SJSA1 (cell line): ENCODE data around the gene SSMEM1. TPM values are rescaled to one million over a fixed set of nuclear protein-coding genes. Genes with fewer than 3 reads are reported as not detected.

Source experiments
- DNase-seq, 2 experiments: peaks; one replicate each; pipeline ENCODE4 v3.0.0-alpha.2; 2015 to 2020; ENCODE audit warnings: low spot score in 2 of 2, low read depth in 1 of 2
- H3K27ac ChIP-seq: fragments of 250-450 bp; sonication (Bioruptor Pico); 2 replicates; pipeline ENCODE4 v1.5.1; 2020; ENCODE audit warnings: mild to moderate bottlenecking, moderate library complexity
- H3K27me3 ChIP-seq: fragments of 250-450 bp; sonication (Bioruptor Pico); replicated peaks from 2 replicates; pipeline ENCODE4 v1.5.1; 2020; ENCODE audit warnings: mild to moderate bottlenecking, moderate library complexity
- H3K36me3 ChIP-seq: fragments of 250-450 bp; sonication (Bioruptor Pico); 2 replicates; pipeline ENCODE4 v1.5.1; 2020; ENCODE audit warnings: mild to moderate bottlenecking
- H3K4me1 ChIP-seq: fragments of 250-450 bp; sonication (Bioruptor Pico); replicated peaks from 2 replicates; pipeline ENCODE4 v1.6.1; 2021; ENCODE audit warnings: mild to moderate bottlenecking
- H3K4me3 ChIP-seq: fragments of 250-450 bp; sonication (Bioruptor Pico); 2 replicates; pipeline ENCODE4 v1.5.1; 2020; ENCODE audit warnings: mild to moderate bottlenecking
- H3K9me3 ChIP-seq: fragments of 250-450 bp; sonication (Bioruptor Pico); replicated peaks from 2 replicates; pipeline ENCODE4 v1.5.1; 2020; ENCODE audit warnings: mild to moderate bottlenecking
- total RNA-seq: library from RNA; depleted of rRNA; stranded (reverse); fragments of >200 nt; shearing (Covaris generic); gene quantifications from 2 replicates; pipeline ENCODE4 v1.2.3, GENCODE V29; 2014

SSMEM1 gene
- total RNA-seq, 1 experiment from 2014 or later: not detected

DNA sequence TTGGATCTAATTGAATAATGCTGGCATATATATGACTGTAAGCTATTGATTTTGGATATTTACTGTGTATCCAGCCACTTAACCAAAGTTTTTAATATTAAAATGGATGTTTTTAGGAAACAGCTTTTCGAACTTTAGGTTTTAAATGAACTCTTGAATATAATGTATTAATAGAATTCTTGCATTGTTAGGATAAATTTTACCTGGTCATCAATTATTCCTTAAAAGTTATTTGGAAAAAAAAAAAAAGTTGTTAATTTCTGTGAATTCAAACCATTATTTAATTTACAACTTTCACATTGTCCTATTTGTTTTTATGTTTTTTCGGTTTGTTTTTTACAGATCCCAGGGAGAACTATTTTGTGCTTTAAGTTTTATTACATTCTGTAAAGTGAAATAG is 12.3 kb upstream of the SSMEM1 start:
- Histone ChIP-seq H3K36me3 (peaks cover 40% of the 10 kb centered on the region), H3K4me1 (no peaks in the 10 kb centered on the region), H3K4me3 (no peak overlapping the region), H3K27ac (no peak overlapping the region), H3K9me3 (no peaks in the 10 kb centered on the region), H3K27me3 (no peaks in the 10 kb centered on the region)
- DNase-seq: no peak

DNA sequence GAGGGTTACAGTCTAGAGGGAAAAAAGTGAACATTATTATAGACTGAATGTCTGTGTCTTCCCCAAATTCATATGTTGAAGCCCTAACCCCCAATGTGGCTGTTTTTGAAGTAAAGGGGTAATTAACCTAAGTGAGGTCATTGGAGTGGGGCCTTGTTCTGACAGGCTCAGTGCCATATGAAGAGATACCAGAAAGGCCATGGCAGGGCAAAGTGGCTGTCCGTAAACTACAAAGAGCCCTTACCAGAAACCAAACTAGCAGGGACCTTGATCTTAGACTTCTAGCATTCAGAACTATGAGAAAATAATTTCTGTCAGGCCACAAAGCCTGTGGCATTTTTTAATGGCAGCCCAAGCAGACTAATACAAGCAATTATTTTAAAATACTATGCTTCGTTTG is 11.2 kb upstream of the SSMEM1 start:
- Histone ChIP-seq H3K36me3 (peaks cover 43% of the 10 kb centered on the region), H3K4me3 (no peak overlapping the region), H3K4me1 (no peaks in the 10 kb centered on the region), H3K27ac (no peak overlapping the region), H3K9me3 (no peaks in the 10 kb centered on the region), H3K27me3 (no peaks in the 10 kb centered on the region)
- no peak for DNase-seq

DNA sequence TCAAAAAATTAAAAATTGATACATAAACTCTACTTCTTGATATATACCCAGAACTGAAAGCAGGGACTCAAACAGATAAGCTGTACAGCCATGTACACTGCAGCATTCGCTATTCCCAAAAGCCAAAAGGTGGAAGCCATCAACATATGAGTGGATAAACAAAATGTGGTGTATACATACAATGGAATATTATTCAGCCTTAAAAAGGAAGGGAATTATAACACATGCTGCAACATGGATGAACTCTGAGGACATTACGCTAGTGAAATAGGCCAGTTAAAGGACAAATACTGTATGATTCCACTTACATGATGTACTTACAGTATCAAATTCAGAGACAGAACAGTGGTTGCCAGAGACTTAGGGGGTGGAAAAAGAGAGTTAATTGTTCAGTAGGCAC is 10.6 kb upstream of the SSMEM1 start:
- H3K27ac ChIP-seq: no peak overlapping the region
- H3K4me1 ChIP-seq: no peaks in the 10 kb centered on the region
- DNase-seq: no peak
- no peak overlapping the region for H3K4me3 ChIP-seq
- no peaks in the 10 kb centered on the region for H3K9me3 ChIP-seq
- no peaks in the 10 kb centered on the region for H3K27me3 ChIP-seq
- H3K36me3 ChIP-seq: peaks cover 50% of the 10 kb centered on the region

DNA sequence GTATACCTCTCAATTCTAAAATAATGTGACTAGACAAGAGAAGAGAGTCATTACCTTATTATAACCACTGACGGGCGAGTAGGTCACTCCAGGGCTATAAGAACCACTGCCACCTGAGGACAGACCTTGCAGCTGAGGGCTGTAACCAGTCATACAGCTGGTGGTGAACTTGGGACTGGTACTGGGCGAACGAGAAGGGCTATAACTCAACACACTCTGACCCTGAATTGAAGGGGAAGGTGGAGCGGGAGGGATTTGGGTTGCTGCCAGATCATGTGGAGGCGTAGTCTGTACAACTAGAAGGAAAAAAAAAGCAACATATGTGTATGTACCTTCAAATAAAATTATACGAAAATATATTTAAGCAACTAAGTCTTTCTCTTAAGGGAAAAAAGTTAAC is 5.9 kb upstream of the SSMEM1 start:
- Histone ChIP-seq H3K9me3 (no peaks in the 10 kb centered on the region), H3K27me3 (no peaks in the 10 kb centered on the region), H3K27ac (no peak overlapping the region), H3K36me3 (peaks cover 50% of the 10 kb centered on the region), H3K4me3 (no peak overlapping the region), H3K4me1 (peaks cover 4% of the 10 kb centered on the region; the same call in 1 of the 2 replicates)
- DNase-seq: no peak

DNA sequence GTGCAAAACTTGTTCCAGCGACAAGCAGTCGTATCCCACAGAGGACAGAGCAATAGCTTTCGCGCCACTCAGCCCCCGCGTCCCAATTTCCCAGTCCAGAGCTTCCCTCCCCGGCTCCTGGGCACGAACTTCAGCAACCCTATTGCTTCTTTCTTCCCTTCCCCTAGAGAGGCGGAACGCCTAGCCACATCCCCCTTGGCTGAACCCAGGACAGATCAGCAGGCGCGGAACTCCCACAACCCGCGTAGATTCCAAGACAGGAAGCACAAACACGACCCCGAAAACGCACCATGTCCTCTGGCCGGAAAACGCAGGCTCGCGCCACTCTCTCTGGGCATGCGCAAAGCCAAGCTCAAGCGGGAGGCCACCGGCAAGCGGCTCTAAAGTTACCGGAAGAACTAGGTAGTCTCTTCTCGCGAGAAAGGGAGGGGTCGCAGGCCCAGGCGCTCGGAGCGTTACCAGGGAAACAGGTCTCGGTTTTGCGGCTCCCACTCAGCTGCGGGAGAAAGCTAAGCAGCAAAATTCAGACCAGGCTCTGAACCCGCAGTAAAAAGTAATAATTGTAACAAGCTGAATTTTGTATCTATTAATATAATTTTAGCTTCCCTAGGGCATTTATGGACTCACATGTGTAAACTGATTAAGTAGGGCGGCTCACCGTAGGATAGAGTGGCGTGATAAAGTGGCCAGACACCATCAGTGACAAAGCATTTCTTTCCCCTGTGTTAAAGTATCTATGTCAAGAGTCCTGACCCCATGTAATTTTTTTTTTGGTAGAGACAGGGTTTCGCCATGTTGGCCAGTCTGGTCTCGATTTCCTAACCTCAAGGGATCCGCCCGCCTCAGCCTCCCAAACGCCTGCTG is 2.3 kb upstream of the SSMEM1 start, which contains the start of gene TMEM209:
TSS of gene TMEM209 (minus strand) at position 323 of the 864 bp plus-strand sequence. CDS start at position 292, 31 bp downstream.
- Histone ChIP-seq H3K27ac (peak within 1 kb of the TSS; percentile 79), H3K4me3 (peak within 1 kb of the TSS; percentile 56), H3K27me3 (no peaks in the 10 kb centered on the region), H3K36me3 (peaks cover 30% of the 10 kb centered on the region), H3K4me1 (peaks cover 9% of the 10 kb centered on the region), H3K9me3 (no peaks in the 10 kb centered on the region)
- DNase-seq: peak; percentile 95 to 97

DNA sequence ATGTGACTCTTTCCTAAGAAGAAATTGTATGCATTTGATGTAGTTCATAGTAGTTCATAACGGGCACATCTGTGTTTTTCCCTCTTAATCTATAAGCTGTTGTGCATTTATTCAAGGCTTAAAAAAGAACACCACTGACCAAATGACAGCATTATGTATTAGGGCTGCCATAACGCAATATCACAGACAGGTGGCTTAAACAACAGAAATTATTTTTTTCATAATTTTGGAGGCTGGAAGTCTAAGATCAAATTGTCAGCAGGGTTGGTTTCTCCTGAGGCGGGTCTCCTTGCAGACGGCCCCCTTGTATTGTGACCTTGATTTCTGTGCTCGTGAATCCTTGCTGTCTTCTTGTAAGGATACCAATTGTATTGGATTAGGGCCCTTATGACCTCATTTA is 627 bp upstream of the SSMEM1 start:
- Histone ChIP-seq H3K36me3 (peaks cover 20% of the 10 kb centered on the region), H3K9me3 (no peaks in the 10 kb centered on the region), H3K4me1 (peaks cover 14% of the 10 kb centered on the region), H3K27me3 (no peaks in the 10 kb centered on the region), H3K4me3 (no peak overlapping the region), H3K27ac (no peak overlapping the region)
- DNase-seq: no peak

DNA sequence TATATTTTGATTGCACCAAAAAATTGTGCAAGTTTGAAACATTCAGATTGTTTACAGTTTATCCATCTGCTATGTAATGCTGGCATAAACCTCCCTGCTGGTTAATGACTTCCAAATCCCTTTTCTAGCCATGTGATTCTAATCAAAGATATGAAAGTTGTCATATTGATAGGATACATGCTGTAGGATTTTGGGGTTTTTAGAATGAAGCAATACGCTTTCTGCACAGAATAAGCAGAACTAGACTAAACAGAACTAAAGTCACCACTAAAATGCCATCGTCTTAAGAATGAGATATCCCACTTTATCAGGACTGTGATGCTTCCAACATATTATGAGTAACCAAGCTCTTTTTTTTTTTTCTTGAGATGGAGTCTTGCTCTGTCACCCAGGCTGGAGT is 856 bp downstream of the SSMEM1 start:
- no peak overlapping the region for H3K27ac ChIP-seq
- H3K4me1 ChIP-seq: peaks cover 14% of the 10 kb centered on the region
- peaks cover 5% of the 10 kb centered on the region for H3K36me3 ChIP-seq
- DNase-seq: no peak
- no peak overlapping the region for H3K4me3 ChIP-seq
- H3K9me3 ChIP-seq: no peaks in the 10 kb centered on the region
- H3K27me3 ChIP-seq: no peaks in the 10 kb centered on the region

DNA sequence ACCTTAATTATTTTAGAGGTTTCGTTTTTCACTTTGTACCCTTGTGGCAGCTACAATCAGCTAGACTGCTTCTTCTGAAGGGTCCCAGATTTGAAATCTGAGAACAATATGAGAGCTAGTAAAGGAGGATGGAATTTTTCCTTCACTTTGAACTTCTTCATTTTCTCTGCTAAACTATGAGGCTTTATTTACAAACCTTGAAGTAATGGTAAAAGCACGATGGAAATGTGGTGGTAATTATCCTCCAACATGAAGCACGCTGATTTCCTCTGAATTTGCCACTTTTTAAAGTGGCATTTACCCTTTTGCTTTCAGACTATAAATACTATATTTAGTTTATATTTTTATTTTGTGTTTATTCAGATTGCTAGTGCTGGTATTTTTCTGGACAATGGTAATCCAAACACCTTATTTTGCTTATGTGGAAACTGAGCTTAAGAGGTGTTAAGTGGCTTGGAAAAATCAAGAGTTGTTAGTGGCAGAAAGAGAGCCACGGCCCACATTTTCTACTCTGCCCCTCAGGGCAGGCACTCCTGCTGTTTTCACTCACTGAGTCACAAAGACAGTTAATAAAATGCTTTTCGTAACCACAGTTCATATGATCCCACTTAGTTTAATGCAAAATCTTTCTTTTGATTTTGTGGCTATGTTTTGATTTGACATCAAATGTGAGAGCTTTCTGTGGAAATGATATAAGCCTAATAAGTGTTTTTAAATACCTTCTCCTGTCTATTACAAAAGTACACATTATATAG is 2.7 kb downstream of the SSMEM1 start:
- no peaks in the 10 kb centered on the region for H3K9me3 ChIP-seq
- no peak overlapping the region for H3K4me3 ChIP-seq
- H3K27me3 ChIP-seq: no peaks in the 10 kb centered on the region
- H3K4me1 ChIP-seq: peaks cover 10% of the 10 kb centered on the region
- H3K27ac ChIP-seq: peak overlapping the region; percentile 31
- H3K36me3 ChIP-seq: no peaks in the 10 kb centered on the region
- peak in 1 of 2 experiments; percentile 42 for DNase-seq

DNA sequence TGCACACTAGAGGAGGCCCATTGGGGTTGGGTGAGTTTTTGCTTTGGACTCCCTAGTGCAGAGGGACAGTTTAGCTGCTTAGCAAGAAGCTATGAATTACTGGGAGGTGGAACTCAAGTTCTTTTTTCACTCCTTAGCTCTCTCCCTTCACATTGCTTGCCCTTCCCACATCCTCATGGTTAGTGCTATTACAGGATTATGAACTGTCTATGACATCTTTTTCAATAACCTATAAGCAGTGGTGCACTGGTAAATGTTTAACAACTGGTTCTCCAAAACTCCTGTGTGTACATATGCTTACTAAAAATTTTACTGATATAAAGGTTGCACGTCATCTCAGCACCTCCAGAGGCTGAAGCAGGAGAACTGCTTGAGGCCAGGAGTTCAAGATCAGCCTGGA is 6.2 kb downstream of the SSMEM1 start:
- H3K36me3 ChIP-seq: no peaks in the 10 kb centered on the region
- no peaks in the 10 kb centered on the region for H3K27me3 ChIP-seq
- H3K4me3 ChIP-seq: no peak overlapping the region
- H3K4me1 ChIP-seq: peaks cover 10% of the 10 kb centered on the region
- no peak overlapping the region for H3K27ac ChIP-seq
- no peak for DNase-seq
- no peaks in the 10 kb centered on the region for H3K9me3 ChIP-seq

DNA sequence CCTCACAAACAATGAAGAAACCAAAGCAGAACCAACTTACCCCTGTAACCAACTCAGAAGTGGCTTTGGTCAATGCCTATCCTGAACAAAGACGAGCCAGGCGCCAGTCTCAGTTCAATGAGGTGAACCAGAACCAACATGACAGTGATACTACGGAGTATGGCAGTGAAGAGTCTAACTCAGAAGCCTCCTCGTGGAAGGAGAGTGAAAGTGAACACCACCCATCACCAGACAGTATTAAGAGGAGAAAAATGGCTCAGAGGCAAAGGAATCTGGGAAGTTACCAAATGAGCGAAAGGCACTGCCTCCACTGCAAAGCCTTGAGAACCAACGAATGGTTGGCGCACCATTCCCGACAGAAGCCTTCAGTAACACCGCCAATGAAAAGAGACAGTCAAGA is 8.4 kb downstream of the SSMEM1 start:
- DNase-seq: no peak
- H3K36me3 ChIP-seq: no peaks in the 10 kb centered on the region
- no peaks in the 10 kb centered on the region for H3K9me3 ChIP-seq
- H3K4me3 ChIP-seq: no peak overlapping the region
- no peaks in the 10 kb centered on the region for H3K4me1 ChIP-seq
- H3K27me3 ChIP-seq: no peaks in the 10 kb centered on the region
- H3K27ac ChIP-seq: no peak overlapping the region

DNA sequence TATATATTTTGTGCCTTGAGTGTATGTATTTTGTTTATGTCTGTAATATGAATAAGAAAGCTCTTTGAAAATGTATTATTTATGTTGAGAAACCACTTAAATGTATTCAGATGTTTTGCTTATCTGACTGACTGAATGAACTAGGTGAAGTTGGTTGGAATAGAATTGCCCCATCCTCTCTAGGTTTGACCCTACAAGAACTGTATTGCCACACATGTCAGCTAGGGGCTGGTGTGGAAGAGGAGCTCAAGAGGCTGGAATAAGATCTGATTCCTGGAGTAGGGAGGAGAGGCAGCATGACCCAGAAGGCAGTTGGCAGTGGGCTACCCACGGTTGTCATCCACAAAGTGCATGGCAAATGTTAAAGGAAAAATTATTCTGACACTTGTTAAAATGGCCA is 9.1 kb downstream of the SSMEM1 start:
- no peaks in the 10 kb centered on the region for H3K36me3 ChIP-seq
- H3K9me3 ChIP-seq: no peaks in the 10 kb centered on the region
- no peak overlapping the region for H3K27ac ChIP-seq
- DNase-seq: no peak
- H3K4me3 ChIP-seq: no peak overlapping the region
- no peaks in the 10 kb centered on the region for H3K4me1 ChIP-seq
- no peaks in the 10 kb centered on the region for H3K27me3 ChIP-seq

DNA sequence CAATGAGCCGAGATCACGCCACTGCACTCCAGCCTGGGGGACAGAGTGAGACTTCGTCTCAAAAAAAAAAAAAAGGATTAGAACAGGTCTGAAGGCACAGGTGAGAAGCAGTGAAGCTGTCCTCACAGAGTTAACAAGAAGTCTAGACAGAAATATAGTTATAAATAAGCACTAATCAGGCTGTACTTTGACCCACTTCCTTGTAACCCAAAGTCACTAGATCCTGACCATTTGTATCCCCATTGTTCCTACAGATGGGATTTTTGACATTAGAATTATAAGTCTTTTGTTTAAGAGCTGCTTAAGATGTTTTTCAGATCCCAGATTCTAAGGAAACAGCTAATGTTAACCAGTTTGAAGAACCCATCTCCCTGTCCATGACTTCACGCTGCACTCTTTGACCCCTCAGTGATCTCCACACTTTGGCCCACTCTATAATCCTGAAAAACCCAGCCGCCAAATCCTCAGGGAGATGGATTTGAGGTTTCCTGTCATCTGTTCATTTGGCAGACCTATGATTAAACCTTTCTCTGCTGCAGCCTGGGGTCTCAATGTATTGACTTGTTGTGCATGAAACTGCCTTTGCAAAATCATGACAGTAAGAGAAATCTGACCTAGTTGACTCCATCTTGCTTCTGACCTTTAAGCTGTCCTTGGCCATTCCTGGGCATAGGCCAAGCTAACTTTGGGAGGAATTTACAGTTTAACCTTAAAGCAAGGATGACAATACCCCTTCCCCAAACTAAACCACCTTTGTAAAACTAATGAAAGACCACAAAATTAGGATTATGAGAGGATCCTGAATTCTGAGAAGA is 11.4 kb downstream of the SSMEM1 start:
- no peaks in the 10 kb centered on the region for H3K9me3 ChIP-seq
- DNase-seq: no peak
- no peaks in the 10 kb centered on the region for H3K27me3 ChIP-seq
- H3K36me3 ChIP-seq: no peaks in the 10 kb centered on the region
- H3K4me3 ChIP-seq: no peak overlapping the region
- H3K27ac ChIP-seq: no peak overlapping the region
- H3K4me1 ChIP-seq: no peaks in the 10 kb centered on the region

DNA sequence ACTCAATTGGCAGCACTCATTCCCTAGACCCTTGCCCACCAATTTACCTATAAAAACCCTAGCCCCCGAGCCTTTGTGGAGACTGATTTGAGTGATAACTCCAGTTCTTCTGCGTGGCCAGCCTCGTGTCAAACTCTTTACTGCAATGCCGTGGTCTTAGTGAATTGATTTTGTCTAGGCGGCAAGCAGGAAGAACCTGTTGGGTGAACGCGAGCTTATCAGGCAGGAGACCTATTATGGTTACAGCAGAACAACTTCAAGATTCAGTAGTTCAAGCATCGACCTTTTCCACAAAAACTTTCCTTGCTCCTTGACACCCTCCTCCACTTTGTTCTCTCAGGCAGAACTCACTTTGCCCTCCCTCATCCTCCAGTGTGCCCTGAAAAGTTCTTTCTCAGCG is 12.2 kb downstream of the SSMEM1 start:
- no peak for DNase-seq
- Histone ChIP-seq H3K36me3 (no peaks in the 10 kb centered on the region), H3K27me3 (no peaks in the 10 kb centered on the region), H3K4me3 (no peak overlapping the region), H3K27ac (no peak overlapping the region), H3K4me1 (no peaks in the 10 kb centered on the region), H3K9me3 (no peaks in the 10 kb centered on the region)
